Activated CD8-positive, alpha-beta memory T cell treated with anti-CD3 and anti-CD28 coated beads for 1 hour (primary cell): ENCODE data around the gene AACS.
"Not testable (repeated sequence)": the region's sequence is repeated elsewhere in the genome, so short reads cannot be mapped to it uniquely, and the experiment has no call there.

Source experiments
- DNase-seq, 2 donors: peaks; one replicate each; pipeline ENCODE4 v3.0.0-alpha.2; 2020; ENCODE audit warnings: low read depth in 1 of 2; ENCODE audit errors: extremely low read depth in 1 of 2

Gene AACS

GRCh38 chr12:125089626-125090025, 24.4 kb downstream of the AACS start:
- DNase-seq: no peak

GRCh38 chr12:125090437-125090836, 25.2 kb downstream of the AACS start:
- DNase-seq: no peak

GRCh38 chr12:125091401-125091800, 26.2 kb downstream of the AACS start:
- no peak for DNase-seq

GRCh38 chr12:125092108-125092871, 27.1 kb downstream of the AACS start:
- DNase-seq: no peak

- no peak for DNase-seq
Observed at GRCh38 chr12:125092872-125093680, 27.8 kb downstream of the AACS start.

- no peak for DNase-seq
Observed at GRCh38 chr12:125093681-125094330, 28.6 kb downstream of the AACS start.

GRCh38 chr12:125096894-125097293, 31.7 kb downstream of the AACS start:
- DNase-seq: no peak

GRCh38 chr12:125097427-125097826, 32.2 kb downstream of the AACS start:
- DNase-seq: no peak

GRCh38 chr12:125098676-125099408, 33.6 kb downstream of the AACS start:
- no peak for DNase-seq

- DNase-seq: no peak
Observed at GRCh38 chr12:125099409-125099782, 34.2 kb downstream of the AACS start.

- DNase-seq: no peak
Observed at GRCh38 chr12:125100551-125101434, 35.6 kb downstream of the AACS start.

GRCh38 chr12:125104982-125105381, 39.7 kb downstream of the AACS start:
- DNase-seq: no peak

- no peak for DNase-seq
Observed at GRCh38 chr12:125105600-125105999, 40.4 kb downstream of the AACS start.

GRCh38 chr12:125110641-125111360, 45.6 kb downstream of the AACS start:
- DNase-seq: no peak

- DNase-seq: no peak
Observed at GRCh38 chr12:125111403-125111802, 46.2 kb downstream of the AACS start.

- DNase-seq: not testable (repeated sequence)
Observed at GRCh38 chr12:125112614-125113013, 47.4 kb downstream of the AACS start.

- DNase-seq: no peak
Observed at GRCh38 chr12:125113263-125113662, 48.0 kb downstream of the AACS start.

- no peak for DNase-seq
Observed at GRCh38 chr12:125113789-125114188, 48.6 kb downstream of the AACS start.

GRCh38 chr12:125114365-125115141, 49.3 kb downstream of the AACS start:
- no peak for DNase-seq
